Osteocyte (in vitro differentiated cells): Measurements from ENCODE around the gene KLHL5. TPM values are rescaled to one million over a fixed set of nuclear protein-coding genes. Genes with fewer than 3 reads are reported as not detected.
"Not testable (repeated sequence)": the region's sequence is repeated elsewhere in the genome, so short reads cannot be mapped to it uniquely, and the experiment has no call there.

Source experiments
- DNase-seq: peaks from one replicate; pipeline ENCODE4 v3.0.0; 2021; ENCODE audit warnings: mixed read lengths; ENCODE audit not compliant: unreplicated experiment; ENCODE audit errors: extremely low spot score
- H3K27ac Mint-ChIP-seq: one replicate; pipeline ENCODE4 v1.8.0; 2021; ENCODE audit warnings: mild to moderate bottlenecking, mixed read lengths; ENCODE audit not compliant: unreplicated experiment
- H3K27me3 Mint-ChIP-seq: one replicate; pipeline ENCODE4 v1.8.0; 2021; ENCODE audit warnings: mixed read lengths; ENCODE audit not compliant: unreplicated experiment
- H3K36me3 Mint-ChIP-seq: one replicate; pipeline ENCODE4 v1.8.0; 2021; ENCODE audit warnings: mixed read lengths; ENCODE audit not compliant: unreplicated experiment
- H3K4me1 Mint-ChIP-seq: one replicate; pipeline ENCODE4 v1.8.0; 2021; ENCODE audit warnings: mixed read lengths; ENCODE audit not compliant: unreplicated experiment
- H3K4me3 Mint-ChIP-seq: one replicate; pipeline ENCODE4 v1.8.0; 2021; ENCODE audit warnings: mild to moderate bottlenecking, moderate library complexity, mixed read lengths; ENCODE audit not compliant: unreplicated experiment
- H3K9me3 Mint-ChIP-seq: one replicate; pipeline ENCODE4 v1.8.0; 2021; ENCODE audit warnings: mixed read lengths; ENCODE audit not compliant: unreplicated experiment
- total RNA-seq: library from RNA; stranded (reverse); gene quantifications from 2 replicates; pipeline ENCODE4 v1.2.1, GENCODE V29; 2021
- TF ChIP-seq, protein P1 (sequence below): fragments of 200-600 bp; sonication (generic); IDR thresholded peaks from 2 replicates; pipeline ENCODE4 v1.5.0; 2021; ENCODE audit warnings: antibody characterized with exemption, mild to moderate bottlenecking, moderate library complexity

The KLHL5 gene
- total RNA-seq, 1 donor from 2014 or later = 128 TPM

GRCh38 chr4:39134683-39135306 lies 72.8 kb downstream of the KLHL5 start:
- Mint-ChIP-seq H3K4me1 (peaks cover 25% of the 10 kb centered on the region), H3K27me3 (no peaks in the 10 kb centered on the region), H3K27ac (peak overlapping the region; percentile 17), H3K36me3 (peaks cover 3% of the 10 kb centered on the region), H3K9me3 (no peaks in the 10 kb centered on the region), H3K4me3 (no peak overlapping the region)
- TF ChIP-seq, protein P1, sequence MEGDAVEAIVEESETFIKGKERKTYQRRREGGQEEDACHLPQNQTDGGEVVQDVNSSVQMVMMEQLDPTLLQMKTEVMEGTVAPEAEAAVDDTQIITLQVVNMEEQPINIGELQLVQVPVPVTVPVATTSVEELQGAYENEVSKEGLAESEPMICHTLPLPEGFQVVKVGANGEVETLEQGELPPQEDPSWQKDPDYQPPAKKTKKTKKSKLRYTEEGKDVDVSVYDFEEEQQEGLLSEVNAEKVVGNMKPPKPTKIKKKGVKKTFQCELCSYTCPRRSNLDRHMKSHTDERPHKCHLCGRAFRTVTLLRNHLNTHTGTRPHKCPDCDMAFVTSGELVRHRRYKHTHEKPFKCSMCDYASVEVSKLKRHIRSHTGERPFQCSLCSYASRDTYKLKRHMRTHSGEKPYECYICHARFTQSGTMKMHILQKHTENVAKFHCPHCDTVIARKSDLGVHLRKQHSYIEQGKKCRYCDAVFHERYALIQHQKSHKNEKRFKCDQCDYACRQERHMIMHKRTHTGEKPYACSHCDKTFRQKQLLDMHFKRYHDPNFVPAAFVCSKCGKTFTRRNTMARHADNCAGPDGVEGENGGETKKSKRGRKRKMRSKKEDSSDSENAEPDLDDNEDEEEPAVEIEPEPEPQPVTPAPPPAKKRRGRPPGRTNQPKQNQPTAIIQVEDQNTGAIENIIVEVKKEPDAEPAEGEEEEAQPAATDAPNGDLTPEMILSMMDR = no peak
- no peak for DNase-seq

- H3K27ac Mint-ChIP-seq, H3K9me3 Mint-ChIP-seq, H3K4me3 Mint-ChIP-seq, DNase-seq, H3K27me3 Mint-ChIP-seq, H3K36me3 Mint-ChIP-seq: not testable (repeated sequence)
- peaks cover 11% of the 10 kb centered on the region for H3K4me1 Mint-ChIP-seq
These were observed 76.2 kb downstream of the KLHL5 start for GRCh38 chr4:39138227-39138626.

DNA sequence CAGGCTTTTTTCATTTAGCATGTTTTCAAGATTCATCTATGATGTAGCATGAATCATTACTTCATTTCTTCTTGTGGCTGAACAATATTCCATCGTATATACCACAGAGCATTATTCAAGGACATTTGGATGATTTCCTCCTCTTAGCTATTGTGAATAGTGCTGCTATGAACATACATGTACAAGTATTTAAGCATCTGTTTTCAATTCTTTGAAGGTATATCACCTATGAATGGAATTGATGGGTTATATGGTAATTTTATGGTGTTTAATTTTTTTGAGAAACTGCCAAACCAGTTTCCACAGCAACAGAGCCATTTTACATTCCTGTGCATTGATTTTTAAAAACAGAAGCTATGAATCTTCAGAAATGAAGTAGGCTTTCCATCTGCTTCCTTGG lies 84.2 kb downstream of the KLHL5 start:
- Mint-ChIP-seq H3K27me3 (no peaks in the 10 kb centered on the region), H3K4me1 (peaks cover 4% of the 10 kb centered on the region), H3K36me3 (no peaks in the 10 kb centered on the region), H3K9me3 (no peaks in the 10 kb centered on the region), H3K4me3 (no peak overlapping the region), H3K27ac (no peak overlapping the region)
- TF ChIP-seq, protein P1 = no peak
- DNase-seq = no peak

DNA sequence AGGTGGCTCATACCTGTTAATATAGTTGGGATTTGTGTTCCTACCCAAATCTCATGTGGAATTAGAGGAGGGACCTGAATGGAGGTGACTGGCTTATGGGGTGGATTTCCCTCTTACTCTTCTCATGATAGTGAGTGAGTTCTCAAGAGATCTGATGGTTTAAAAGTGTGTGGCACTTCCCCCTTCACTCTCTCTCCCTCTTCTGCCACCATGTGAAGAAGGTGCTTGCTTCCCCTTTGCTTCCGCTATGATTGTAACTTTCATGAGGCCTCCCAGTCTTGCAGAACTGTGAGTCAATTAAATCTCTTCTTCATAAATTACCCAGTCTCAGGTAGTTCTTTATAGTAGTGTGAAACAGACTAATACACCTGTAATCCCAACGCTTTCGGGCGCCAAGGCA lies 92.0 kb downstream of the KLHL5 start:
- H3K9me3 Mint-ChIP-seq = no peaks in the 10 kb centered on the region
- TF ChIP-seq, protein P1 = no peak
- no peaks in the 10 kb centered on the region for H3K27me3 Mint-ChIP-seq
- no peak for DNase-seq
- H3K27ac Mint-ChIP-seq = no peak overlapping the region
- no peaks in the 10 kb centered on the region for H3K36me3 Mint-ChIP-seq
- no peak overlapping the region for H3K4me3 Mint-ChIP-seq
- peaks cover 4% of the 10 kb centered on the region for H3K4me1 Mint-ChIP-seq

DNA sequence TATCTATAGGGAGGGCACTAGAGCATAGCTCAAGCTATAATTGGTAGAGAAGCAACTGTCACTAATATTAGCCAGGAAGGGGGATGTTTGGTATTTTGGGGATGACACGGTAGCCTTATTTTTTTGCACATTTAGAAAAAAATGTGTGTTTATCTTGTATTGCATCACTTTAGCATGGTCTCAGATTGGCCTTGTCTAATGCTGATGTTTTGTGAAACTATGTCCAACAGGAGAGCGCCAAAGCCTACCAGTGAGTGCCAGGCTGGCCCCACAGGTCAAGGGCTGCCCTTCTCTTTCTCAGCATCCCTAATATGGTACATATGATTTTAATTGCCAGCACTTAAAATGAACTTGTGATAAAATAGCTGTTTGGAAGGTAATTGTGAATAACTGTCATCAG lies 95.5 kb downstream of the KLHL5 start:
- H3K9me3 Mint-ChIP-seq = no peaks in the 10 kb centered on the region
- H3K4me3 Mint-ChIP-seq = no peak overlapping the region
- TF ChIP-seq, protein P1 = no peak
- no peaks in the 10 kb centered on the region for H3K36me3 Mint-ChIP-seq
- H3K4me1 Mint-ChIP-seq = no peaks in the 10 kb centered on the region
- no peak overlapping the region for H3K27ac Mint-ChIP-seq
- peaks cover 5% of the 10 kb centered on the region for H3K27me3 Mint-ChIP-seq
- DNase-seq = no peak

DNA sequence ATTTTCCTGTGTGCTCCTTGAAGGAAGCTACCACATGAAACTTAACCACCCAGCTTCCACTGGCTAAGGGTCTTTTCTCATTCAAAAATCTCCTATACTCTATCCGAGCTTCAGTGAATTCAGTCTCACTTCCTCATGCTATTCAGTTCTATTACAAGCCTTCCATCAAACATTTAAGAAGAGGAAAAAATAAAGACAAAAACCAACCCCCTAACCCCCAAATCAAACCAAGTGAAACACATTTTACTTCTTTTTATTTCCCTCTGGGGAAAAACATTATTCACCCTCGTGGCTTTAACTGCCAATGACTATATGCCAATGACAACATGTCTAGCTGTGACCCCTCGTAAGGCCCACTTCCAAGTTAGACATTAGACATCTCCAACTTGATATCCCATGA lies 104.1 kb downstream of the KLHL5 start:
- Mint-ChIP-seq H3K4me1 (no peaks in the 10 kb centered on the region), H3K36me3 (no peaks in the 10 kb centered on the region), H3K9me3 (peaks cover 5% of the 10 kb centered on the region), H3K27ac (no peak overlapping the region), H3K27me3 (peaks cover 19% of the 10 kb centered on the region), H3K4me3 (no peak overlapping the region)
- TF ChIP-seq, protein P1 = no peak
- DNase-seq = no peak
